IMR-90 (cell line): ENCODE results near the gene RGL1. TPM values are rescaled to one million over a fixed set of nuclear protein-coding genes. Genes with fewer than 3 reads are reported as not detected.

ENCODE experiments used
- ATAC-seq: fragments of 200-7000 bp; cut with Tn5 transposase; 2 replicates; pipeline ENCODE4 v1.9.1; 2020; ENCODE audit warnings: low read depth, mild to moderate bottlenecking, moderate library complexity
- BruUV-seq: library from RNA; stranded (reverse); fragments of 400-500 nt; replicated peaks from 2 replicates; lab custom pipeline; 2021; lab: Mats Ljungman, UMichigan
- CTCF ChIA-PET: fragments of 300-600 bp; formaldehyde crosslinking; extraction: SDS; loops from one replicate; lab custom pipeline; 2021; ENCODE audit warnings: antibody characterized with exemption; lab: Yijun Ruan, JAX
- POLR2A ChIA-PET: fragments of 300-600 bp; sonication (Branson Sonifier 250); formaldehyde crosslinking; loops from one replicate; lab custom pipeline; 2022; ENCODE audit warnings: antibody characterized with exemption; ENCODE audit not compliant: unreplicated experiment; lab: Charles Lee
- DNase-seq: peaks from one replicate; pipeline ENCODE4 v3.0.0; 2013
- H2AFZ ChIP-seq: replicated peaks from 2 replicates; pipeline ENCODE3; 2013; ENCODE audit warnings: low read length, mild to moderate bottlenecking; ENCODE audit not compliant: poor library complexity
- H2AK5ac ChIP-seq: 2 replicates; pipeline ENCODE4 v1.6.1; 2013; ENCODE audit warnings: low read depth, low read length, inconsistent platforms
- H2AK9ac ChIP-seq: replicated peaks from 2 replicates; pipeline ENCODE3; 2013; ENCODE audit warnings: mild to moderate bottlenecking, low read depth, low read length, moderate library complexity; ENCODE audit not compliant: poor library complexity
- H2BK120ac ChIP-seq: 2 replicates; pipeline ENCODE4 v1.6.1; 2013; ENCODE audit warnings: low read depth, low read length, inconsistent platforms
- H2BK15ac ChIP-seq: 3 replicates; pipeline ENCODE4 v1.6.1; 2013; ENCODE audit warnings: low read depth, low read length, inconsistent platforms
- H2BK20ac ChIP-seq: 2 replicates; pipeline ENCODE4 v1.6.1; 2013; ENCODE audit warnings: low read depth, mild to moderate bottlenecking, inconsistent platforms, low read length, moderate library complexity
- H2BK5ac ChIP-seq: 2 replicates; pipeline ENCODE4 v1.6.1; 2013; ENCODE audit warnings: mild to moderate bottlenecking, low read depth, low read length, inconsistent platforms; ENCODE audit not compliant: poor library complexity, severe bottlenecking
- H3K14ac ChIP-seq: replicated peaks from 2 replicates; pipeline ENCODE4 v1.6.1; 2013; ENCODE audit warnings: low read depth, low read length, inconsistent platforms
- H3K18ac ChIP-seq: 2 replicates; pipeline ENCODE4 v1.6.1; 2013; ENCODE audit warnings: low read depth, low read length, control low read depth
- H3K23ac ChIP-seq: 2 replicates; pipeline ENCODE4 v1.6.1; 2013; ENCODE audit warnings: low read depth, low read length, inconsistent platforms
- H3K27ac ChIP-seq: 2 replicates; pipeline ENCODE4 v1.5.1; 2013; ENCODE audit warnings: mild to moderate bottlenecking, control low read depth, low read length; ENCODE audit not compliant: insufficient read depth
- H3K27me3 ChIP-seq: 2 replicates; pipeline ENCODE4 v1.6.1; 2013; ENCODE audit warnings: low read length; ENCODE audit not compliant: control insufficient read depth, insufficient read depth
- H3K36me3 ChIP-seq: 2 replicates; pipeline ENCODE4 v1.6.1; 2013; ENCODE audit warnings: low read length, mixed read lengths; ENCODE audit not compliant: control insufficient read depth, insufficient read depth
- H3K4ac ChIP-seq: 2 replicates; pipeline ENCODE4 v1.6.1; 2013; ENCODE audit warnings: low read depth, low read length, inconsistent platforms
- H3K4me1 ChIP-seq: 2 replicates; pipeline ENCODE4 v1.6.1; 2013; ENCODE audit warnings: low read length, mixed read lengths; ENCODE audit not compliant: control insufficient read depth, insufficient read depth
- H3K4me2 ChIP-seq: 2 replicates; pipeline ENCODE4 v1.6.1; 2013; ENCODE audit warnings: low read depth, mild to moderate bottlenecking, control low read depth, low read length, moderate library complexity
- H3K4me3 ChIP-seq: 2 replicates; pipeline ENCODE4 v1.5.1; 2013; ENCODE audit warnings: low read depth, mild to moderate bottlenecking, control low read depth, low read length, moderate library complexity; ENCODE audit not compliant: insufficient read depth
- H3K56ac ChIP-seq: 2 replicates; pipeline ENCODE4 v1.6.1; 2013; ENCODE audit warnings: low read length, inconsistent platforms; ENCODE audit not compliant: insufficient read depth; ENCODE audit errors: extremely low read depth
- H3K79me1 ChIP-seq, 2 experiments: 2 replicates each; pipeline ENCODE4 v1.6.1; 2013; ENCODE audit warnings: low read length in 2 of 2, inconsistent platforms in 1 of 2, low read depth in 1 of 2
- H3K9ac ChIP-seq: 2 replicates; pipeline ENCODE4 v1.6.1; 2013; ENCODE audit warnings: low read depth, low read length, control low read depth
- H3K9me1 ChIP-seq: 2 replicates; pipeline ENCODE4 v1.6.1; 2013; ENCODE audit warnings: low read length, inconsistent platforms; ENCODE audit not compliant: insufficient read depth
- H3K9me3 ChIP-seq: 2 replicates; pipeline ENCODE4 v1.6.1; 2013; ENCODE audit warnings: low read length; ENCODE audit not compliant: control insufficient read depth, insufficient read depth
- H4K20me1 ChIP-seq: 2 replicates; pipeline ENCODE4 v1.6.1; 2013; ENCODE audit warnings: low read length, inconsistent platforms; ENCODE audit not compliant: insufficient read depth
- H4K5ac ChIP-seq: 2 replicates; pipeline ENCODE4 v1.6.1; 2013; ENCODE audit warnings: mild to moderate bottlenecking, low read depth, low read length, control low read depth
- H4K8ac ChIP-seq, 2 experiments: 2 replicates each; pipeline ENCODE4 v1.6.1; 2013; ENCODE audit warnings: low read depth in 2 of 2, low read length in 2 of 2, control low read depth in 1 of 2, inconsistent platforms in 1 of 2
- H4K91ac ChIP-seq: 2 replicates; pipeline ENCODE4 v1.6.1; 2013; ENCODE audit warnings: low read depth, low read length, inconsistent platforms; ENCODE audit not compliant: insufficient read depth
- CEBPB ChIP-seq: IDR thresholded peaks from 2 replicates; pipeline ENCODE4 v1.6.1; 2012; ENCODE audit warnings: low read depth, low read length, improper control_type of control experiment
- FOS ChIP-seq: fragments of 150-350 bp; IDR thresholded peaks from 2 replicates; pipeline ENCODE4 v1.6.1; 2016; ENCODE audit warnings: low read depth, low read length
- RAD21 ChIP-seq: IDR thresholded peaks from 2 replicates; pipeline ENCODE4 v1.6.1; 2012; ENCODE audit warnings: low read length, improper control_type of control experiment
- RCOR1 ChIP-seq: IDR thresholded peaks from 2 replicates; pipeline ENCODE4 v1.6.1; 2012; ENCODE audit warnings: mild to moderate bottlenecking, low read length, improper control_type of control experiment; ENCODE audit not compliant: insufficient replicate concordance
- SMC3 ChIP-seq: fragments of 150-350 bp; IDR thresholded peaks from 2 replicates; pipeline ENCODE4 v1.6.1; 2016; ENCODE audit warnings: low read depth, mild to moderate bottlenecking, antibody characterized with exemption, low read length, moderate library complexity
- USF2 ChIP-seq: fragments of 150-350 bp; IDR thresholded peaks from 2 replicates; pipeline ENCODE4 v1.6.1; 2017; ENCODE audit warnings: mild to moderate bottlenecking, antibody characterized with exemption, low read length, low read depth
- WGBS, 2 experiments: methylation state at CpG; one replicate each; pipeline versions ENCODE4 v1.1.5 to v1.1.7; 2013; ENCODE audit warnings: missing lambda C conversion rate in 2 of 2; ENCODE audit not compliant: insufficient read length in 1 of 2; ENCODE audit errors: extremely low coverage in 2 of 2; 5-methylcytosine and 5-hydroxymethylcytosine counted together
- dilution Hi-C: fragments of 300-500 bp; cut with HindIII; formaldehyde crosslinking; loops from one replicate; pipeline ENCODE4 v1.14.3; 2018; ENCODE audit warnings: low sequenced_read_pairs; ENCODE audit not compliant: unreplicated experiment
- in situ Hi-C: fragments of 300-500 bp; cut with MboI; formaldehyde crosslinking; loops from 3 replicates; pipeline ENCODE4 v1.14.3; 2019; ENCODE audit warnings: low sequenced_read_pairs, inconsistent platforms, mixed read lengths
- intact Hi-C: fragments of 100-400 bp; cut with micrococcal nuclease; formaldehyde crosslinking; loops from 2 replicates; pipeline ENCODE4 v1.10.0; 2022
- polyA plus RNA-seq, 3 experiments: library from polyadenylated mRNA; depleted of rRNA; stranded (reverse); fragments of >200 nt; gene quantifications; 2 replicates each; pipeline ENCODE4 v1.2.3, GENCODE V29; 2012; ENCODE audit warnings: low replicate concordance in 1 of 3
- total RNA-seq: library from RNA; depleted of rRNA; stranded (reverse); fragments of >200 nt; gene quantifications from 2 replicates; pipeline ENCODE4 v1.2.3, GENCODE V29; 2012

Gene RGL1
- total and polyA plus RNA-seq, 2 of the 4 experiments (the other 2 are of a cell fraction), result 4.7 to 7.5 TPM

- no peak for TF ChIP-seq USF2
Measured at GRCh38 chr1:183808296-183809027, 3.5 kb downstream of the RGL1 start (continued).

- in situ Hi-C loops (no loop called here), intact Hi-C loops (no loop called here), dilution Hi-C loops (no loop called here)
- Histone ChIP-seq H3K79me1 (peaks cover 6 to 51% of the 10 kb centered on the region in 2 experiments; a peak in 3 of 4 replicates), H2AFZ (no peak overlapping the region), H3K4me2 (no peak overlapping the region), H3K4me3 (no peak overlapping the region), H3K4me1 (peaks cover 16% of the 10 kb centered on the region), H3K27me3 (no peaks in the 10 kb centered on the region), H4K5ac (no peak overlapping the region), H2BK120ac (no peak overlapping the region), H2BK5ac (no peak overlapping the region), H4K91ac (no peak overlapping the region), H2BK20ac (no peak overlapping the region), H3K27ac (no peak overlapping the region), H2BK15ac (no peak overlapping the region; the same call in 2 of the 3 replicates), H3K56ac (no peak overlapping the region), H3K9me3 (no peaks in the 10 kb centered on the region), H3K9ac (no peak overlapping the region), H3K14ac (no peak overlapping the region), H4K20me1 (peaks cover 13% of the 10 kb centered on the region; the same call in 1 of the 2 replicates), H3K18ac (no peak overlapping the region), H2AK5ac (no peak overlapping the region), H2AK9ac (no peak overlapping the region), H4K8ac (no peak overlapping the region), H3K36me3 (no peaks in the 10 kb centered on the region), H3K9me1 (peaks cover 15% of the 10 kb centered on the region), H3K23ac (peak overlapping the region; percentile 15; the same call in 1 of the 2 replicates), H3K4ac (no peak overlapping the region)
- TF ChIP-seq RCOR1 (no peak), SMC3 (no peak), CEBPB (no peak), RAD21 (no peak), FOS (no peak)
- BruUV-seq, result no TSS peak
- CTCF ChIA-PET, result no interaction called here
- DNase-seq, result no peak
- WGBS, 2 experiments, result 100% methylated on average over 1 of the region's 2 CpGs; no CpG with 5 or more reads in 1 of the 2 experiments
- no peak for ATAC-seq
- POLR2A ChIA-PET, result no interaction called here
Measured at GRCh38 chr1:183810121-183810520, 5.2 kb downstream of the RGL1 start.
